Activated CD4-positive, alpha-beta T cell treated with anti-CD3 and anti-CD28 coated beads, Interleukin-2, amount 10 ng/mL, durations not matched to agents 7 days and 5 days (primary cell): ENCODE data around the gene CDK5R1. TPM values are rescaled to one million over a fixed set of nuclear protein-coding genes. Genes with fewer than 3 reads are reported as not detected.

Experiments
- CTCF ChIA-PET: fragments of 350-600 bp; sonication (Branson Sonifier 250); formaldehyde crosslinking; loops from one replicate; lab custom pipeline; 2021; ENCODE audit warnings: antibody characterized with exemption; lab: Charles Lee
- POLR2A ChIA-PET: fragments of 350-600 bp; sonication (Branson Sonifier 250); formaldehyde crosslinking; loops from one replicate; lab custom pipeline; 2021; ENCODE audit warnings: antibody characterized with exemption; lab: Charles Lee
- DNase-seq: peaks from one replicate; pipeline ENCODE4 v3.0.0-alpha.2; 2020
- H3K27ac Mint-ChIP-seq: one replicate; pipeline ENCODE4 v1.8.0; 2021; ENCODE audit warnings: mild to moderate bottlenecking, moderate library complexity, mixed read lengths
- H3K27me3 Mint-ChIP-seq: one replicate; pipeline ENCODE4 v1.8.0; 2021; ENCODE audit warnings: mixed read lengths
- H3K36me3 Mint-ChIP-seq: one replicate; pipeline ENCODE4 v1.8.0; 2021; ENCODE audit warnings: low read depth, mixed read lengths
- H3K4me1 Mint-ChIP-seq: one replicate; pipeline ENCODE4 v1.8.0; 2021; ENCODE audit warnings: mixed read lengths
- H3K4me3 Mint-ChIP-seq: one replicate; pipeline ENCODE4 v1.8.0; 2021; ENCODE audit warnings: mild to moderate bottlenecking, moderate library complexity, mixed read lengths
- H3K9me3 Mint-ChIP-seq: one replicate; pipeline ENCODE4 v1.8.0; 2021; ENCODE audit warnings: mixed read lengths
- total RNA-seq, 2 experiments: library from RNA; stranded (reverse); gene quantifications; one replicate each; pipeline ENCODE4 v1.2.3, GENCODE V29; 2021

CDK5R1 gene
- total RNA-seq, 2 experiments from 2014 or later, result 4.1 to 4.6 TPM

GRCh38 chr17:32496395-32497073, 9.7 kb downstream of the CDK5R1 start:
- ChIA-PET POLR2A (interaction anchor here (0.6 kb wide), 1 partner anchor 11 kb away, joined by 3 read pairs; no protein-coding TSS in a partner anchor), CTCF (interaction anchor here (1.6 kb wide), 1 partner anchor 11 kb away, joined by 3 read pairs; no protein-coding TSS in a partner anchor)
- Mint-ChIP-seq H3K4me3 (no peak overlapping the region), H3K27me3 (no peaks in the 10 kb centered on the region), H3K36me3 (peaks cover 3% of the 10 kb centered on the region), H3K27ac (no peak overlapping the region), H3K9me3 (no peaks in the 10 kb centered on the region), H3K4me1 (peaks cover 24% of the 10 kb centered on the region)
- no peak for DNase-seq

GRCh38 chr17:32497431-32498205, 10.8 kb downstream of the CDK5R1 start:
- ChIA-PET POLR2A (no interaction called here), CTCF (interaction anchor here (0.9 kb wide), 1 partner anchor 13 kb away, joined by 3 read pairs; no protein-coding TSS in a partner anchor)
- H3K27me3 Mint-ChIP-seq, result no peaks in the 10 kb centered on the region
- H3K4me1 Mint-ChIP-seq, result peaks cover 24% of the 10 kb centered on the region
- no peak for DNase-seq
- H3K4me3 Mint-ChIP-seq, result no peak overlapping the region
- H3K36me3 Mint-ChIP-seq, result peaks cover 3% of the 10 kb centered on the region
- H3K9me3 Mint-ChIP-seq, result no peaks in the 10 kb centered on the region
- no peak overlapping the region for H3K27ac Mint-ChIP-seq

- Mint-ChIP-seq H3K27me3 (no peaks in the 10 kb centered on the region), H3K4me1 (peaks cover 26% of the 10 kb centered on the region), H3K9me3 (no peaks in the 10 kb centered on the region), H3K4me3 (no peak overlapping the region), H3K27ac (peak overlapping the region; percentile 36), H3K36me3 (peaks cover 3% of the 10 kb centered on the region)
- CTCF ChIA-PET, result interaction anchor here (1.0 to 1.3 kb wide), 2 partner anchors 13 to 41 kb away, joined by 3 read pairs; no protein-coding TSS in a partner anchor
- DNase-seq, result no peak
- POLR2A ChIA-PET, result no interaction called here
Observed at GRCh38 chr17:32498391-32498790, 11.6 kb downstream of the CDK5R1 start.

- H3K4me3 Mint-ChIP-seq, result no peak overlapping the region
- peaks cover 5% of the 10 kb centered on the region for H3K36me3 Mint-ChIP-seq
- no peak for DNase-seq
- POLR2A ChIA-PET, result no interaction called here
- no peaks in the 10 kb centered on the region for H3K9me3 Mint-ChIP-seq
- CTCF ChIA-PET, result interaction anchor here (1.3 kb wide), 2 partner anchors 58 to 67 kb away, joined by 3 read pairs; partner anchors contain the start of gene PSMD11
- peak overlapping the region; percentile 99 for H3K27ac Mint-ChIP-seq
- no peaks in the 10 kb centered on the region for H3K27me3 Mint-ChIP-seq
- peaks cover 49% of the 10 kb centered on the region for H3K4me1 Mint-ChIP-seq
Observed at GRCh38 chr17:32502013-32502412, 15.2 kb downstream of the CDK5R1 start.

GRCh38 chr17:32502710-32503109, 15.9 kb downstream of the CDK5R1 start:
- no peak for DNase-seq
- Mint-ChIP-seq H3K36me3 (peaks cover 5% of the 10 kb centered on the region), H3K9me3 (peaks cover 2% of the 10 kb centered on the region), H3K27ac (peak overlapping the region; percentile 99), H3K27me3 (no peaks in the 10 kb centered on the region), H3K4me1 (peaks cover 49% of the 10 kb centered on the region), H3K4me3 (peak overlapping the region; percentile 25)
- ChIA-PET CTCF (no interaction called here), POLR2A (interaction anchor here (1.1 kb wide), 1 partner anchor 17 kb away, joined by 3 read pairs; no protein-coding TSS in a partner anchor)

GRCh38 chr17:32503251-32504165, 16.7 kb downstream of the CDK5R1 start:
- CTCF ChIA-PET, result no interaction called here
- DNase-seq, result peak; percentile 72
- H3K27ac Mint-ChIP-seq, result peak overlapping the region; percentile 99
- no peaks in the 10 kb centered on the region for H3K27me3 Mint-ChIP-seq
- peaks cover 5% of the 10 kb centered on the region for H3K36me3 Mint-ChIP-seq
- POLR2A ChIA-PET, result interaction anchor here (1.1 kb wide), 1 partner anchor 16 kb away, joined by 3 read pairs; no protein-coding TSS in a partner anchor
- H3K9me3 Mint-ChIP-seq, result peaks cover 2% of the 10 kb centered on the region
- peak overlapping the region; percentile 58 for H3K4me3 Mint-ChIP-seq
- H3K4me1 Mint-ChIP-seq, result peaks cover 49% of the 10 kb centered on the region

- POLR2A ChIA-PET, result no interaction called here
Observed at GRCh38 chr17:32504166-32504990, 17.6 kb downstream of the CDK5R1 start.

GRCh38 chr17:32508926-32509325, 22.1 kb downstream of the CDK5R1 start:
- H3K27me3 Mint-ChIP-seq, result peaks cover 2% of the 10 kb centered on the region
- DNase-seq, result no peak
- CTCF ChIA-PET, result interaction anchor here (0.9 to 1.8 kb wide), 4 partner anchors 9 to 131 kb away, joined by 3 to 6 read pairs (median 4); partner anchors contain the start of gene CDK5R1
- H3K4me1 Mint-ChIP-seq, result peaks cover 39% of the 10 kb centered on the region
- H3K27ac Mint-ChIP-seq, result no peak overlapping the region
- POLR2A ChIA-PET, result no interaction called here
- H3K4me3 Mint-ChIP-seq, result no peak overlapping the region
- peaks cover 2% of the 10 kb centered on the region for H3K36me3 Mint-ChIP-seq
- peaks cover 2% of the 10 kb centered on the region for H3K9me3 Mint-ChIP-seq

More at GRCh38 chr17:32504166-32504990, 17.6 kb downstream of the CDK5R1 start:
- Mint-ChIP-seq H3K27me3 (no peaks in the 10 kb centered on the region), H3K27ac (peak overlapping the region; percentile 99), H3K4me3 (peak overlapping the region; percentile 58), H3K36me3 (peaks cover 5% of the 10 kb centered on the region), H3K4me1 (peaks cover 51% of the 10 kb centered on the region), H3K9me3 (peaks cover 2% of the 10 kb centered on the region)
- DNase-seq, result no peak
- CTCF ChIA-PET, result interaction anchor here (1.2 kb wide), 1 partner anchor 10 kb away, joined by 3 read pairs; no protein-coding TSS in a partner anchor

- ChIA-PET POLR2A (no interaction called here), CTCF (interaction anchor here (1.0 kb wide), 1 partner anchor 13 kb away, joined by 3 read pairs; no protein-coding TSS in a partner anchor)
- Mint-ChIP-seq H3K4me1 (peaks cover 28% of the 10 kb centered on the region), H3K9me3 (peaks cover 2% of the 10 kb centered on the region), H3K36me3 (peaks cover 2% of the 10 kb centered on the region), H3K27ac (no peak overlapping the region), H3K27me3 (peaks cover 2% of the 10 kb centered on the region), H3K4me3 (no peak overlapping the region)
- no peak for DNase-seq
Observed at GRCh38 chr17:32510466-32510865, 23.7 kb downstream of the CDK5R1 start.

GRCh38 chr17:32512328-32512727, 25.5 kb downstream of the CDK5R1 start:
- peaks cover 2% of the 10 kb centered on the region for H3K27me3 Mint-ChIP-seq
- H3K9me3 Mint-ChIP-seq, result peaks cover under 1% of the 10 kb centered on the region
- ChIA-PET CTCF (interaction anchor here (0.6 to 1.4 kb wide), 4 partner anchors 10 to 25 kb away, joined by 3 to 4 read pairs (median 3); partner anchors contain the start of gene CDK5R1), POLR2A (interaction anchor here (0.6 kb wide), 1 partner anchor 12 kb away, joined by 3 read pairs; no protein-coding TSS in a partner anchor)
- H3K4me1 Mint-ChIP-seq, result peaks cover 38% of the 10 kb centered on the region
- H3K27ac Mint-ChIP-seq, result no peak overlapping the region
- DNase-seq, result no peak
- no peaks in the 10 kb centered on the region for H3K36me3 Mint-ChIP-seq
- no peak overlapping the region for H3K4me3 Mint-ChIP-seq

- Mint-ChIP-seq H3K4me3 (no peak overlapping the region), H3K36me3 (no peaks in the 10 kb centered on the region), H3K27me3 (peaks cover 2% of the 10 kb centered on the region), H3K9me3 (no peaks in the 10 kb centered on the region), H3K4me1 (peaks cover 50% of the 10 kb centered on the region), H3K27ac (no peak overlapping the region)
- DNase-seq, result no peak
- ChIA-PET CTCF (interaction anchor here (1.1 to 1.5 kb wide), 2 partner anchors 25 to 28 kb away, joined by 4 to 5 read pairs; no protein-coding TSS in a partner anchor), POLR2A (no interaction called here)
Observed at GRCh38 chr17:32513579-32513978, 26.8 kb downstream of the CDK5R1 start.
